ENCODE measurements around the gene DPH3. TPM values are rescaled to one million over a fixed set of nuclear protein-coding genes. Genes with fewer than 3 reads are reported as not detected.
A peak's percentile ranks its signal among the peaks of the same experiment; 100 is the strongest.
"Not testable (repeated sequence)": the region's sequence is repeated elsewhere in the genome, so short reads cannot be mapped to it uniquely, and the experiment has no call there.

DPH3 gene
- 10 to 100 TPM; 22.7 to 30.4 (median 27.5) TPM for polyA plus RNA-seq (ENCODE audit: insufficient read length in 4 of 4)

- DNase-seq (ENCODE audit: low read depth in 4 of 4, low spot score in 3 of 4) = peak; percentile 98 to 100 (median 99)
These were observed at the start of gene DPH3, which contains the start of gene OXNAD1 for GRCh38 chr3:16264708-16265454. Gene DPH3 (minus strand): TSS chr3:16264943. CDS start chr3:16264876, 67 bp downstream. Gene OXNAD1 (plus strand): TSS chr3:16265212. CDS start chr3:16270953, 5,741 bp downstream.

GRCh38 chr3:16313886-16314645 is 49.3 kb upstream of the DPH3 start:
- DNase-seq (ENCODE audit: low read depth in 4 of 4, low spot score in 3 of 4) = no peak

- DNase-seq (ENCODE audit: low read depth in 4 of 4, low spot score in 3 of 4) = no peak
These were observed 47.3 kb upstream of the DPH3 start for GRCh38 chr3:16311960-16312451.

- not testable (repeated sequence) for DNase-seq (ENCODE audit: low read depth in 4 of 4, low spot score in 3 of 4)
These were observed 45.7 kb upstream of the DPH3 start for GRCh38 chr3:16310486-16310885.

- DNase-seq (ENCODE audit: low read depth in 4 of 4, low spot score in 3 of 4) = no peak
These were observed 44.8 kb upstream of the DPH3 start for GRCh38 chr3:16309558-16309957.

GRCh38 chr3:16308727-16309126 is 44.0 kb upstream of the DPH3 start:
- no peak for DNase-seq (ENCODE audit: low read depth in 4 of 4, low spot score in 3 of 4)

GRCh38 chr3:16307832-16308531 is 43.2 kb upstream of the DPH3 start:
- DNase-seq (ENCODE audit: low read depth in 4 of 4, low spot score in 3 of 4) = no peak

GRCh38 chr3:16305111-16305541 is 40.4 kb upstream of the DPH3 start:
- DNase-seq (ENCODE audit: low read depth in 4 of 4, low spot score in 3 of 4) = no peak

- DNase-seq (ENCODE audit: low read depth in 4 of 4, low spot score in 3 of 4) = no peak
These were observed 39.6 kb upstream of the DPH3 start for GRCh38 chr3:16304061-16305010.

- DNase-seq (ENCODE audit: low read depth in 4 of 4, low spot score in 3 of 4) = no peak
These were observed 38.4 kb upstream of the DPH3 start for GRCh38 chr3:16303037-16303575.

GRCh38 chr3:16302082-16302631 is 37.4 kb upstream of the DPH3 start:
- no peak for DNase-seq (ENCODE audit: low read depth in 4 of 4, low spot score in 3 of 4)

- DNase-seq (ENCODE audit: low read depth in 4 of 4, low spot score in 3 of 4) = no peak
These were observed 36.8 kb upstream of the DPH3 start for GRCh38 chr3:16301507-16301906.

- no peak for DNase-seq (ENCODE audit: low read depth in 4 of 4, low spot score in 3 of 4)
These were observed 36.2 kb upstream of the DPH3 start for GRCh38 chr3:16300881-16301359.

- DNase-seq (ENCODE audit: low read depth in 4 of 4, low spot score in 3 of 4) = no peak
These were observed 35.6 kb upstream of the DPH3 start for GRCh38 chr3:16300307-16300706.

- no peak for DNase-seq (ENCODE audit: low read depth in 4 of 4, low spot score in 3 of 4)
These were observed 35.0 kb upstream of the DPH3 start for GRCh38 chr3:16299746-16300145.

GRCh38 chr3:16298891-16299290 is 34.1 kb upstream of the DPH3 start:
- DNase-seq (ENCODE audit: low read depth in 4 of 4, low spot score in 3 of 4) = no peak

- DNase-seq (ENCODE audit: low read depth in 4 of 4, low spot score in 3 of 4) = no peak
These were observed 33.5 kb upstream of the DPH3 start for GRCh38 chr3:16297997-16298885.

GRCh38 chr3:16295298-16295890 is 30.7 kb upstream of the DPH3 start:
- no peak for DNase-seq (ENCODE audit: low read depth in 4 of 4, low spot score in 3 of 4)

All from left renal pelvis (tissue), 4 donors.